Fibroblast of mammary gland (primary cell): ENCODE results near the gene POC1A.
A peak's percentile ranks its signal among the peaks of the same experiment; 100 is the strongest.

ENCODE experiments used
- DNase-seq: peaks from one replicate; pipeline ENCODE4 v3.0.0-alpha.2; 2010; ENCODE audit warnings: low read depth
- H3K4me3 ChIP-seq: 2 replicates; pipeline ENCODE4 v1.5.1; 2011; ENCODE audit warnings: low read depth, mild to moderate bottlenecking, low read length, moderate library complexity; ENCODE audit not compliant: control insufficient read depth
- CTCF ChIP-seq: conservative IDR thresholded peaks from 2 replicates; pipeline ENCODE4 v1.5.1; 2011; ENCODE audit warnings: low read depth, low read length, inconsistent platforms; ENCODE audit not compliant: control insufficient read depth, insufficient read depth

The POC1A gene

GRCh38 chr3:52070724-52071621 lies 83.2 kb downstream of the POC1A start:
- TF ChIP-seq CTCF: no peak
- no peak overlapping the region for H3K4me3 ChIP-seq
- DNase-seq: no peak

- no peak for DNase-seq
- no peak for TF ChIP-seq CTCF
- H3K4me3 ChIP-seq: no peak overlapping the region
Observed at GRCh38 chr3:52069855-52070254, 84.4 kb downstream of the POC1A start.

GRCh38 chr3:52069135-52069534 lies 85.1 kb downstream of the POC1A start:
- H3K4me3 ChIP-seq: no peak overlapping the region
- no peak for TF ChIP-seq CTCF
- DNase-seq: no peak

GRCh38 chr3:52068730-52069129 lies 85.5 kb downstream of the POC1A start:
- no peak overlapping the region for H3K4me3 ChIP-seq
- TF ChIP-seq CTCF: no peak
- no peak for DNase-seq

GRCh38 chr3:52068055-52068571 lies 86.1 kb downstream of the POC1A start:
- H3K4me3 ChIP-seq: no peak overlapping the region
- no peak for TF ChIP-seq CTCF
- DNase-seq: peak; percentile 56

GRCh38 chr3:52067526-52067925 lies 86.7 kb downstream of the POC1A start:
- no peak overlapping the region for H3K4me3 ChIP-seq
- TF ChIP-seq CTCF: no peak
- no peak for DNase-seq
